HuH-7.5 (cell line): Measurements from ENCODE around the gene COX4I2.

ENCODE experiments used
- DNase-seq: peaks from one replicate; pipeline ENCODE4 v3.0.0; 2011; ENCODE audit warnings: low spot score

COX4I2 gene

GRCh38 chr20:31677553-31678260, 40.0 kb downstream of the COX4I2 start:
- DNase-seq, result no peak

- DNase-seq, result peak; percentile 57
Observed at GRCh38 chr20:31678389-31679356, 41.0 kb downstream of the COX4I2 start.

DNA sequence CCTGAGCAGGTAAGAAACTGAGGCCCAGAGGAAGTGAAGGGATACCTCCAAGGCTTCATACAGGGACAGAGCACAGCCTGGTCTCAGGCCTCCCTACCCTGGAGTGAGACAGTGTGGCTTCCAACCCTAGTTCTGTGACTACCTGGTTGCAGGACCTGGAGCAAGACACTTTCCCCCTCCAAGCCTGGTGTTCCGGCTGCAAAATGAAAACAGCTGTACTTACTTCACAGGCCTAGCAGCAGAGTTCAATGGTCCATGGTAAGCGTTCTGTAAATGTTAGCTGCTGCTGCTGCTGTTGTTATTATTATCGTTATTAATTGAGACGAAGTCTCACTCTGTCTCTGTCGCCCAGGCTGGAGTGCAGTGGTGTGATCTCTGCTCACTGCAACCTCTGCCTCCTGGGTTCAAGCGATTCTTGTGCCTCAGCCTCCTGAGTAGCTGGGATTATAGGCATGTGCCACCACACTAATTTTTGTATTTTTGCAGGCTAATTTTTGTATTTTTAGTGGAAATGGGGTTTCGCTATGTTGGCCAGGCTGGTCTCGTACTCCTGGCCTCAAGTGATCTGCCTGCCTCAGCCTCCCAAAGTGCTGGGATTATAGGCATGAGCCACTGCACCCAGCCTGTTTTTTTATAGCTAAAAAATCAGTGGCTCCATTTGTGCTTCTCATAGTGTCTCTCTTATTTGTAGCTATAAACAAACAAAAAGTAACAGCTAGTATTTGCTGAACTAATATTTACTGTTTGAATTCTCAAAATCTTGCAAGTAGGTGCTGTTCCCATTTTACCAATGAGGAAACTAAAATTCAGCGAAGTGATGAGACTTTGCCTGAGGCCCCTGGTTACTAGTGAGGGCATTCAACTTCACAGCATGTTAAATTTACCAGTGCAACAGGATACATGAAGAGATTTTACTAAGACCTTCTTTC, 41.9 kb downstream of the COX4I2 start:
- DNase-seq, result no peak

DNA sequence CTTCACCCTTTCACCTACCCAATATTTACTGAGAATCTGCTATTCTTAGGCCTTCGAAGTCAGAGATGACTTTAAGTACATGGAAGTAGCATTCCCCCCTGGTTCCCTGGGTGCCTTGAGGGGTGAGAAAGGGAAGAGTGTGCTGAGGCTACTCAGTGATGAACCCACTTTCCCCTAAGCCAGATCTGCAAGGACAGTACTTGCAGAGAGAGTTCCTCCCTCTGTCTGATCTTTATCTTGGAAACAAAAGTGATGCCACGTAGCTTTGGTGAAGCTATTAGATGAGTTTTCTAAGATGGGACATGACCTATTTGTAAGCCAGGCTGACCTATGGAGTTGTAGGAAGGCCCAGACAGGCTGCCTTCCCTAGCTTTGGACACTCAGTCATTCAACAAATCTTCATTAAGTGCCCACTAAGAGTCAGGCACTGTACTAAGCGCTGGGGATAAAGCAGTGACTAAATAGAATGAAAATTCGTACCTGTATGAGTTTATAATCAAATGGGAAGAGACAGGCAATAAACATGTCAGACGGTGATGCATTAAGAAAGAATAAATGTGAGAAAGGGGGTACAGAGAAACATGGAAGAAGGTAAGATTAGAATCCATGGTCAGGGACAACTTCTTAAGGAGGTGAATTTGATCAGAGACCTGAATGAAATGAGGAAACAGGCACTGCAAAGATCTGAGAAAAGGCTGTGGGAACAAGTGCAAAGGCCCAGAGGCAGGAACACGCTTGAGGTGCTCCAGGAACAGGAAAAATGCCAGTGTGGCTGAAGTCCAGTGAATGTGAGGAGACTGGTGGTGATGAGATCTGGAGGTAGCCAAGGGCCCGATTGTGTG, 42.8 kb downstream of the COX4I2 start:
- DNase-seq, result no peak

- DNase-seq, result no peak
Observed at GRCh38 chr20:31681128-31681727, 43.5 kb downstream of the COX4I2 start.

DNA sequence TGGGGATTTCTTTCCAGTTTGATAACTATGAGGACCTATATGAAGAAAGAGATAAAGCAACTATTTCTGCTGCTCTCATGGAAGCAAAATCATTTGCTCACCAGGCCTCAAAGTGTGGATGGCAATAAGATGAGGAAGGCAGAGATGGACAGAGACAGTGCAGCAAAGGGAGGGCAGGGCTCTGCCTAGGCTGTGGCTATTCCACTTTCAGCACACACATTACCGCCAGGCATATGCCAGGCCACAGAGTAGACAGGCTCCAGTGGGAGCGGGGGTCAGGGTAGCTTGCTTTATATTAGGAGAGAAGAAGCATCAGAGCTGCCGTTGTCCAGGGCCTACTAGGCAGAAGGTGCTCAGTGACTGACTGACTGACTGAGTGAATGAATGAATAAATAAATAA, 44.1 kb downstream of the COX4I2 start:
- no peak for DNase-seq

DNA sequence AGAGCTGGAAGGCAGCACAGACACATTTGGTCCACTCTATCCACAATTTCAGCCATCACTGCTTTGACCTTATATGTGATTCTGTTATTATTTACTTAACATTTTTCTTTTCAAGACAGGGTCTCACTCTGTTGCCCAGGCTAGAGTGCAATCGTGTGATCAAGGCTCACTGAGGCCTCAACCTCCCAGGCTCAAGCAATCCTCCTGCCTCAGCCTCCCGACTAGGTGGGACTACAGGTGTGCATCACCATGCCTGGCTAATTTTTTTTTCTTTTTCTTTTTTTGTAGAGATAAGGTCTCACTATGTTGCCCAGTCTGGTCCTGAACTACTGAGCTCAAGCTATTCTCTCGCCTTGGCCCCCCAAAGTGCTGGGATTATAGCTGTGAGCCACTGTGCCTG, 44.6 kb downstream of the COX4I2 start:
- no peak for DNase-seq

DNA sequence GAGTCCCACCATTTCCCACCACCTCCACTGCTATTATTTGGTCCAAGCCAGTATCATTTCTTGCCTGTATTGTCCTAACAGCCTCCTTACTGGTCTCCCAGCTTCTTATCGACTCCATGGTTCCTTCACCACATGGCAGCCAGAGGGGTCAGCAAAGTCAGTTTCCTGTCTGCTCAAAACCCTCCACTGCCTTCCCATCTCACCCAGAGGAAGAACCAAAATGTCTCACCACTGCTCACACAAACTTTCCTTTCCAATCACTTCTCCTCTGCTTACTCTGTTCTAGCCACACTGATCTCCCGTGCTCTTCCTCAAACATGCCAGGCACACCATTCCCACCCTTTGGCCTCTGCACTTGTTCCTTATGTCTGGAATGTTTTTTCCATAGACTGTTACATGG, 45.2 kb downstream of the COX4I2 start:
- DNase-seq, result no peak

DNA sequence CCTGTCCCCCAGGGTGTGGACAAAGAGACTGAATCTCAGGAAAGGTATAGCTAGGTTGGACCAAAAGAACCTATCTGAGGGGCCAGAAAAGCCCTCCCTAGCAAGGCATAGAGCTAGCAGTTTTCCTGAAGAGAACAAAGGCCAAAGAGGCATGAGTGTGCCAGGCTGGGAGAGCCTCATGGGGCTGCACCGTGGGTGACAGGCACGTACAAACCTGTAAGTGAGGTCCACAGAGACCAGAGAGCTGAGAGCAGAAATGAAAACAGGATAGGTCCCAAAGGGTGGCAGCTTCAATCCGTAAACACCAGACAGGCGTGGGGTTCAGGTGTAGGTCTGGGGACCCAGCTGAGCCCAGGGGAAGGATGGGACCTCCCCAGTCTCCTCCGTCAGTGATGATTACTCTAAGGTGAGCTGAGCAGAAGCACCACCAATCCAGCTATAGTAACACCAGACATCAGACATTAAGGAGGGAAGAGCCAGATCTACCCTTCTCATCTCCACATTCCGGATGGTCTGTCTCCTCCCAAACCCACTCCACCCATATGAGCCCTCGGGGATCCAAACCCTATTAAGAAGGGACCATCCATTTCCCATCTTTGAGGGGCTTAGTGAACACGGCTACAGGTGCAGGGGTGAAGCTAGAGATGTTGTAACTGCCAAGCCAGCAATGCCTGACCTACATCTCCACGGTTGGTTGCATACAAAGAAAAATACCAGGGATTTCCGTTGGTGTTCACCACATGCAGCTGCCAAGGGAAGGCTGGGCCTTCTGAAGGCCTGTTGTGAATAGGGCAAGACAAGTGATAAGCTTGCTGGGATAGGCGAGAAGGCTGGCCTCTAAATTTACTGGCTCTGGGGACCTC, 46.7 kb downstream of the COX4I2 start:
- no peak for DNase-seq

DNA sequence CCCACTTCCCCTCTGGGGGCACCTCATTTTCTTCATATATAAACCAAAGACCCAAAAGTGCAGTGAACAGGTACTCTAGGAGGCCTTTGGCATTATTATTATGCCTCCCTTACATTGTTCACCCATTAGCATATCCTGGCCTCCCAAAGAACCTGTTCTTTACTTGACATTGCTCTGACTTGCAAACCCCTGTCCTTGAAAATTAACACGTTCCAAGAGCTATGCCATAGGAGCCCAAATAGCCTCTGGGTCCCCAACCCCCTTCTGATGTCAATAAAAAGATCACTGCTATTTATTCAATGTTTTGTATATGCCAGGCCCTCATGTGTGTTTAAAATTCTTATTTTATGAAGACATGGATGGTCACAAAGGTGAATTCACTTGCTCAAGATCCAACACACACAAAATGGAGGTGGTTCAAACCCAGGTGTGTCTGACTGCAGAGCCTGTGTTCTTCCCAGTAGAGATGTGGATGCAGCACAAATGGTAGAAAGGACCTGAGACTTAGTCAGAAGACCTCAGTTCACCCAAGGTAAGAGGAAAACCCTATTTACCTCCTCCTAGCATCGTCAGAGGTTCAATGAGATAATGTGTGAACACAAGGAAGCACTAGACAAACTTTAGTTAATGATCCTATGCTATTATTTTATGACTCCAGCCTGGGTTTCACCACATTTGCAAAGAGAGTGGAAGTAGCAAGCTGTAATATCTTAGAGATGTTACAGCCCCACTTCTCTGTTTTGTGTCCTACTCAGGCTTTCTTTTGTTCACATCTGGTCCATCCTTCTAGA, 48.3 kb downstream of the COX4I2 start:
- no peak for DNase-seq

DNA sequence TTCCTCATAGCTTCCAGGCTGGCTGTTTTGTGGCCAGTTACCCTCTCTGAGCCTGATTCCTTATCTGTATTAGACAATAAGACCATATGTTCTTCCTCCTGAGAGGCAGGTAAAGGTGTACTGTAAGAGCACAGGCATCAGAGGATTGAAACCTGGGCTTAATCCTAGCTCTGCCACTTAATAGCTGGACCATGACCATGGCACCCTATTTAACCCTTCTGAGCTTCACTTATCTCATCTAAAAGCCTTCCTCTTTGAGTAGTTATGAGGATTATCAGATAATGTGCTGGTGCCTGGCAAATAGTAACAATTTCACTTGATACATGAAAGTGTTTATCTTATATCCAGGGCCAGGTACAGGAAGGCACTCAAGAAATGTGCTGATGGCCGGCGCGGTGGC, 50.1 kb downstream of the COX4I2 start:
- DNase-seq, result no peak

- DNase-seq, result no peak
Observed at GRCh38 chr20:31689141-31689540, 51.4 kb downstream of the COX4I2 start.

- DNase-seq, result no peak
Observed at GRCh38 chr20:31690124-31690666, 52.5 kb downstream of the COX4I2 start.

GRCh38 chr20:31691646-31692275, 54.0 kb downstream of the COX4I2 start:
- DNase-seq, result no peak

- DNase-seq, result no peak
Observed at GRCh38 chr20:31693402-31693801, 55.7 kb downstream of the COX4I2 start.

GRCh38 chr20:31693987-31694661, 56.4 kb downstream of the COX4I2 start:
- DNase-seq, result no peak
